Lung (tissue), 12 donors: ENCODE data around the gene OBSCN. TPM values are rescaled to one million over a fixed set of nuclear protein-coding genes. Genes with fewer than 3 reads are reported as not detected.

Experiments used
- ATAC-seq: fragments of 200-7000 bp; cut with Tn5 transposase; one replicate; pipeline ENCODE4 v1.9.1; 2020; ENCODE audit warnings: moderate number of reproducible peaks; ENCODE audit not compliant: insufficient read depth, low FRiP score
- DNase-seq, 3 donors: peaks; one replicate each; pipeline ENCODE4 v3.0.0-alpha.2; 2013 to 2017
- H3K27ac ChIP-seq, 2 donors: one replicate each; pipeline ENCODE4 v1.5.1; 2013; ENCODE audit warnings: mild to moderate bottlenecking in 2 of 2, moderate library complexity in 2 of 2, control low read depth in 1 of 2, inconsistent platforms in 1 of 2, low read depth in 1 of 2, low read length in 1 of 2
- H3K27me3 ChIP-seq, 3 donors: one replicate each; pipeline ENCODE4 v1.5.1; 2013; ENCODE audit warnings: low read length in 2 of 3; ENCODE audit not compliant: control insufficient read depth in 3 of 3, insufficient read depth in 3 of 3
- H3K36me3 ChIP-seq, 4 donors: one replicate each; pipeline ENCODE4 v1.5.1; 2013; ENCODE audit warnings: low read length in 4 of 4, mild to moderate bottlenecking in 1 of 4, moderate library complexity in 1 of 4; ENCODE audit not compliant: control insufficient read depth in 4 of 4, insufficient read depth in 4 of 4
- H3K4me1 ChIP-seq, 5 donors: one replicate each; pipeline ENCODE4 v1.5.1; 2013; ENCODE audit warnings: low read length in 5 of 5, mild to moderate bottlenecking in 2 of 5, moderate library complexity in 1 of 5; ENCODE audit not compliant: control insufficient read depth in 5 of 5, insufficient read depth in 5 of 5
- H3K4me3 ChIP-seq: one replicate; pipeline ENCODE4 v1.5.1; 2013; ENCODE audit warnings: mild to moderate bottlenecking, control low read depth, moderate library complexity
- H3K9ac ChIP-seq, 2 donors: one replicate each; pipeline ENCODE4 v1.5.1; 2013; ENCODE audit warnings: low read length in 2 of 2, control low read depth in 1 of 2; ENCODE audit not compliant: insufficient read depth in 1 of 2
- H3K9me3 ChIP-seq, 4 donors: one replicate each; pipeline ENCODE4 v1.5.1; 2013; ENCODE audit warnings: low read length in 3 of 4, mild to moderate bottlenecking in 1 of 4, moderate library complexity in 1 of 4; ENCODE audit not compliant: control insufficient read depth in 4 of 4, insufficient read depth in 3 of 4
- CTCF ChIP-seq: IDR thresholded peaks from 2 replicates; pipeline ENCODE4 v1.5.1; 2012; ENCODE audit warnings: mild to moderate bottlenecking; ENCODE audit errors: control extremely low read depth, extremely low read depth
- WGBS, 2 donors: extraction: QIAGEN DNeasy Blood & Tissue Kit; methylation state at CpG; one replicate each; pipeline ENCODE4 v1.1.7; 2013; 5-methylcytosine and 5-hydroxymethylcytosine counted together
- polyA plus RNA-seq, 2 donors: library from polyadenylated mRNA; stranded (reverse); fragments of 200-250 nt; gene quantifications; one replicate each; pipeline ENCODE4 v1.2.1, GENCODE V29; 2013
- total RNA-seq, 2 donors: library from RNA; depleted of rRNA in 1 of 2; stranded (reverse); fragments of >200 nt in 1 of 2; gene quantifications; one replicate each; pipeline ENCODE4 v1.2.1, GENCODE V29; 2014 to 2021
- donor health status: control.
- donor health status: control.
- donor health status: Bipolar disorder and iron deficiency.
- donor health status: healthy.
- donor health status: DM: yes; HTN: yes; CAD: no.

OBSCN gene
- total and polyA plus RNA-seq, 4 donors: 5.1 to 47.3 (median 25.4) TPM

- no peak for ATAC-seq
- no peak overlapping the region for H3K4me3 ChIP-seq
- no peaks in the 10 kb centered on the region for H3K27me3 ChIP-seq
- no peak overlapping the region for H3K9ac ChIP-seq
- peaks cover 0 to 14% (median 9%) of the 10 kb centered on the region in 4 donors for H3K9me3 ChIP-seq
- DNase-seq: no peak
- WGBS, 2 donors: 90 to 96% methylated on average over 15 to 17 of the region's 17 CpGs
- peaks cover 3 to 46% (median 22%) of the 10 kb centered on the region in 4 donors for H3K36me3 ChIP-seq
- H3K27ac ChIP-seq: no peak overlapping the region
- no peaks in the 10 kb centered on the region for H3K4me1 ChIP-seq
- TF ChIP-seq CTCF: no peak
Observed at GRCh38 chr1:228315484-228315944, 107.7 kb downstream of the OBSCN start.

GRCh38 chr1:228315945-228316588, 108.2 kb downstream of the OBSCN start:
- Histone ChIP-seq H3K9me3 (peaks cover 0 to 14% (median 9%) of the 10 kb centered on the region in 4 donors), H3K27ac (no peak overlapping the region), H3K4me3 (no peak overlapping the region), H3K36me3 (peaks cover 7 to 47% (median 23%) of the 10 kb centered on the region in 4 donors), H3K9ac (no peak overlapping the region), H3K27me3 (no peaks in the 10 kb centered on the region), H3K4me1 (no peaks in the 10 kb centered on the region)
- peak in 1 of 3 donors; percentile 21 for DNase-seq
- WGBS, 2 donors: 87 to 95% methylated on average over 38 to 40 of the region's 40 CpGs
- ATAC-seq: no peak
- no peak for TF ChIP-seq CTCF

GRCh38 chr1:228316589-228317387, 108.9 kb downstream of the OBSCN start:
- ATAC-seq (no peak), DNase-seq (no peak)
- no peak overlapping the region for H3K9ac ChIP-seq
- H3K4me3 ChIP-seq: no peak overlapping the region
- H3K9me3 ChIP-seq: peaks cover 0 to 10% (median 7%) of the 10 kb centered on the region in 4 donors
- no peaks in the 10 kb centered on the region for H3K27me3 ChIP-seq
- no peak overlapping the region for H3K27ac ChIP-seq
- TF ChIP-seq CTCF: no peak
- 92 to 97% methylated on average over 46 to 47 of the region's 47 CpGs for WGBS, 2 donors
- H3K36me3 ChIP-seq: peaks cover 7 to 45% (median 23%) of the 10 kb centered on the region in 4 donors
- no peaks in the 10 kb centered on the region for H3K4me1 ChIP-seq
